Ishikawa (cell line): Measurements from ENCODE around the gene TMPRSS6.

Experiments used
- CEBPB ChIP-seq: IDR thresholded peaks from 2 replicates; pipeline ENCODE4 v1.6.1; 2012
- CREB1 ChIP-seq: IDR thresholded peaks from 2 replicates; pipeline ENCODE4 v1.6.1; 2012; ENCODE audit warnings: low read depth
- EGR1 ChIP-seq: IDR thresholded peaks from 2 replicates; pipeline ENCODE4 v1.6.1; 2012
- EP300 ChIP-seq: IDR thresholded peaks from 2 replicates; pipeline ENCODE4 v1.6.1; 2012; ENCODE audit warnings: borderline replicate concordance
- FOXM1 ChIP-seq: IDR thresholded peaks from 2 replicates; pipeline ENCODE4 v1.6.1; 2012; ENCODE audit warnings: low read depth, borderline replicate concordance
- MAX ChIP-seq: IDR thresholded peaks from 2 replicates; pipeline ENCODE4 v1.6.1; 2012
- NFIC ChIP-seq: IDR thresholded peaks from 2 replicates; pipeline ENCODE4 v1.6.1; 2012
- RAD21 ChIP-seq: IDR thresholded peaks from 2 replicates; pipeline ENCODE4 v1.6.1; 2012; ENCODE audit warnings: low read depth
- REST ChIP-seq: IDR thresholded peaks from 2 replicates; pipeline ENCODE4 v1.6.1; 2012; ENCODE audit warnings: low read depth, mild to moderate bottlenecking
- TAF1 ChIP-seq: IDR thresholded peaks from 2 replicates; pipeline ENCODE4 v1.6.1; 2012; ENCODE audit warnings: low read depth, mild to moderate bottlenecking
- TCF12 ChIP-seq: IDR thresholded peaks from 2 replicates; pipeline ENCODE4 v1.6.1; 2012; ENCODE audit warnings: low read depth
- TEAD4 ChIP-seq: IDR thresholded peaks from 2 replicates; pipeline ENCODE4 v1.6.1; 2012
- USF1 ChIP-seq: IDR thresholded peaks from 2 replicates; pipeline ENCODE4 v1.6.1; 2012
- YY1 ChIP-seq: IDR thresholded peaks from 2 replicates; pipeline ENCODE4 v1.6.1; 2012; ENCODE audit warnings: low read depth
- ZBTB7A ChIP-seq: IDR thresholded peaks from 2 replicates; pipeline ENCODE4 v1.6.1; 2012; ENCODE audit warnings: low read depth

TMPRSS6 gene

GRCh38 chr22:37092997-37093396 lies 16.5 kb downstream of the TMPRSS6 start:
- TF ChIP-seq TCF12 (no peak), FOXM1 (no peak), TAF1 (no peak)

- TF ChIP-seq ZBTB7A (no peak), NFIC (no peak), USF1 (no peak), FOXM1 (no peak), REST (no peak), YY1 (no peak), TCF12 (no peak), EP300 (no peak), TAF1 (no peak), CREB1 (no peak)
These were observed 17.5 kb downstream of the TMPRSS6 start for GRCh38 chr22:37091994-37092393.

GRCh38 chr22:37090920-37091695 lies 18.4 kb downstream of the TMPRSS6 start:
- no peak for TF ChIP-seq CEBPB

- TF ChIP-seq MAX (no peak), ZBTB7A (no peak), FOXM1 (no peak), RAD21 (no peak), CEBPB (no peak), NFIC (no peak), TAF1 (no peak), TCF12 (no peak), CREB1 (no peak), USF1 (no peak), EGR1 (no peak), REST (no peak)
These were observed 20.1 kb downstream of the TMPRSS6 start for GRCh38 chr22:37089434-37089833.

GRCh38 chr22:37088750-37089408 lies 20.6 kb downstream of the TMPRSS6 start:
- no peak for TF ChIP-seq REST
- TF ChIP-seq EP300, result no peak
- TF ChIP-seq CEBPB, result no peak
- no peak for TF ChIP-seq NFIC
- no peak for TF ChIP-seq USF1
- TF ChIP-seq TCF12, result no peak
- no peak for TF ChIP-seq YY1
- TF ChIP-seq ZBTB7A, result no peak
- TF ChIP-seq TEAD4, result no peak
